ENCODE measurements around the gene XYLT1.

GRCh38 chr16:17335826-17336529 is 134.8 kb downstream of the XYLT1 start:
- TF ChIP-seq CTCF (IDR thresholded peaks at IDR 0.05) (no peak), ZFX (IDR thresholded peaks at IDR 0.05; ENCODE audit: borderline replicate concordance) (no peak)
